ENCODE data around the gene IL1F10. TPM values are rescaled to one million over a fixed set of nuclear protein-coding genes. Genes with fewer than 3 reads are reported as not detected.

IL1F10 gene
- total RNA-seq, 4 donors from 2014 or later, result not detected

DNA sequence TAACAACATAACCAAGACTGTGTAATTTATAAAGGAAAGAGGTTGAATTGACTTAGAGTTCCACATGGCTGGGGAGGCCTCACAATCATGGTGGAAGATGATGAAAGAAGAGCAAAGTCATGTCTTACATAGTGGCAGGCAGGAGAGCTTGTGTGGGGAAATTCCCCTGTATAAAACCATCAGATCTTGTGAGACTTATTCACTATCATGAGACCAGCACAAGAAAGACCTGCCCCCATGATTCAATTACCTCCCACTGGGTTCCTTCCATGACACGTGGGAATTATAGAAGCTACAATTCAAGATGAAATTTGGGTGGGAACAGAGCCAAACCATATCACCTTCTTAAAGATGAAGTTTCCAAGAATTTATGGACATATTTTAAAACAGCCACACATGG is 11.2 kb upstream of the IL1F10 start:
- Histone ChIP-seq H3K4me3 (no peak overlapping the region), H3K4me1 (no peaks in the 10 kb centered on the region), H3K36me3 (no peaks in the 10 kb centered on the region), H3K27me3 (no peaks in the 10 kb centered on the region), H3K27ac (replicated peaks in 1 of 4) (no peak overlapping the region), H3K9me3 (peaks cover 0 to 9% (median 3%) of the 10 kb centered on the region in 4 donors)
- intact Hi-C loops (cut with DNase I), result no loop called here
- TF ChIP-seq POLR2A (IDR thresholded peaks at IDR 0.05; ENCODE audit: low read depth) (no peak), POLR2AphosphoS5 (IDR thresholded peaks at IDR 0.05) (no peak), EP300 (IDR thresholded peaks at IDR 0.05) (no peak), CTCF (IDR thresholded peaks at IDR 0.05) (no peak)
- WGBS, result 50% methylated on average over 1 of the region's 1 CpG
- DNase-seq (ENCODE audit: extremely low spot score), result no peak

DNA sequence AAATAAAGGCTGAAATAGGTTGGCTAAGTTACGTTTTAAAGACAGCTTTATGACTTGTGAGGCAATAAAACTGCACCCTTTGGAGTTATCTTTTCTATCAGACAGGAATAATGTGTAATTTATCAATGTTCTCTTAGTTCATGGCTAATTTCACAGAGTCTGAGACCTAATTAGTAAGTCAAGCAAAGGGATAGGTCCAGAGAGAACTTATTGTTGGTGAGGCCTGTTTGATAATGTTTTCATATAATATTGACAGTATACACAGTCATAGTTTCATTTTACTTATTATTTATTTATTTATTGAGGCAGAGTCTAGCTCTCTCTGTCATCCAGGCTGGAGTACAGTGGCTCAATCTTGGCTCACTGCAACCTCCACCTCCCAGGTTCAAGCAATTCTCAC is 10.7 kb upstream of the IL1F10 start:
- WGBS, result 64% methylated on average over 1 of the region's 1 CpG
- Histone ChIP-seq H3K9me3 (peaks cover 0 to 9% (median 3%) of the 10 kb centered on the region in 4 donors), H3K4me1 (no peaks in the 10 kb centered on the region), H3K27ac (replicated peaks in 1 of 4) (no peak overlapping the region), H3K36me3 (no peaks in the 10 kb centered on the region), H3K4me3 (no peak overlapping the region), H3K27me3 (peaks cover 0 to 5% (median 0%) of the 10 kb centered on the region in 4 donors)
- no peak for TF ChIP-seq CTCF (IDR thresholded peaks at IDR 0.05)
- TF ChIP-seq EP300 (IDR thresholded peaks at IDR 0.05), result no peak
- no peak for TF ChIP-seq POLR2A (IDR thresholded peaks at IDR 0.05; ENCODE audit: low read depth)
- no peak for TF ChIP-seq POLR2AphosphoS5 (IDR thresholded peaks at IDR 0.05)
- intact Hi-C loops (cut with DNase I), result no loop called here
- DNase-seq (ENCODE audit: extremely low spot score), result no peak

DNA sequence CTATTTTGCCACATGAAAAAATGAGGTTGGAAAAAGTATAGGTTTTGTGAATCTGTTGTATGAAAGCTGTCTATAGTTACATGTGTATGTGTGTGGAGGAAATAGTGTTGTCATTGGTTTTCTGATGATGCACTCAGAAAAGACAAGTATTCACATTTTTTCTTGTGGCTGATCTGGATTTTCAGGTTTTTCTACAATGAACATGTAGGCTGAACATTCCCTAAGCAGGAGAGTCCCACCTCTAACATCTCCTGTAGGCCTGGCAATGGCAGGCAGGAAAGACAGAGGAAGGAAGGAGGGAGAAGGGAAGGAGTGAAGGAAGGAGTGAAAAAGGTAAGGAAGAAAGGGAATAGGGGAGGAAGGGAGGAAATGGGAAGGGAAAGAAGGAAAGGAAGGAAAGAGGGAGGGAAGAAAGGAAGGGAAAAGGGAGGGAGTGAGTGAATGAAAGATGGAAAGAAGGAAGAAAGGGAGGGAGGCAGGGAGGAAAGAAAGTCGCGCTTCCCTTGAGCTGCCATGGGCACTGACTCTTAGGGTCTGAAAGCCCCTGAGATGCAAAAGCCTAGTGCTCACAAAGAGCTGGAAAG is 9.3 kb upstream of the IL1F10 start:
- no peak for DNase-seq (ENCODE audit: extremely low spot score)
- peaks cover 0 to 11% (median 0%) of the 10 kb centered on the region in 4 donors for H3K27me3 ChIP-seq
- H3K36me3 ChIP-seq, result no peaks in the 10 kb centered on the region
- intact Hi-C loops (cut with DNase I), result no loop called here
- 72% methylated on average over 2 of the region's 2 CpGs for WGBS
- no peak overlapping the region for H3K27ac ChIP-seq (replicated peaks in 1 of 4)
- H3K4me3 ChIP-seq, result no peak overlapping the region
- no peak for TF ChIP-seq POLR2AphosphoS5 (IDR thresholded peaks at IDR 0.05)
- TF ChIP-seq POLR2A (IDR thresholded peaks at IDR 0.05; ENCODE audit: low read depth), result no peak
- no peak for TF ChIP-seq EP300 (IDR thresholded peaks at IDR 0.05)
- TF ChIP-seq CTCF (IDR thresholded peaks at IDR 0.05), result no peak
- peaks cover 0 to 9% (median 3%) of the 10 kb centered on the region in 4 donors for H3K9me3 ChIP-seq
- H3K4me1 ChIP-seq, result no peaks in the 10 kb centered on the region

- peaks cover 0 to 11% (median 0%) of the 10 kb centered on the region in 4 donors for H3K27me3 ChIP-seq
- H3K4me1 ChIP-seq, result no peaks in the 10 kb centered on the region
- DNase-seq (ENCODE audit: extremely low spot score), result peak; percentile 89
- H3K4me3 ChIP-seq, result no peak within 1 kb of the TSS
- 71% methylated on average over 11 of the region's 15 CpGs for WGBS
- H3K27ac ChIP-seq (replicated peaks in 1 of 4), result no peak within 1 kb of the TSS
- peaks cover 0 to 9% (median 3%) of the 10 kb centered on the region in 4 donors for H3K9me3 ChIP-seq
- no peak for TF ChIP-seq CTCF (IDR thresholded peaks at IDR 0.05)
- TF ChIP-seq POLR2AphosphoS5 (IDR thresholded peaks at IDR 0.05), result no peak
- no peak for TF ChIP-seq EP300 (IDR thresholded peaks at IDR 0.05)
- TF ChIP-seq POLR2A (IDR thresholded peaks at IDR 0.05; ENCODE audit: low read depth), result no peak
- intact Hi-C loops (cut with DNase I), result no loop called here
- no peaks in the 10 kb centered on the region for H3K36me3 ChIP-seq
Observed at GRCh38 chr2:113058998-113059960, 8.5 kb upstream of the IL1F10 start, which contains the start of gene IL36RN. Gene IL36RN (plus strand): TSS chr2:113059198. CDS start chr2:113059439, 241 bp downstream.

All from esophagus muscularis mucosa (tissue), 4 donors.